HepG2 (cell line): ENCODE results near the gene ZFAND6. TPM values are rescaled to one million over a fixed set of nuclear protein-coding genes. Genes with fewer than 3 reads are reported as not detected.

Source experiments
- AFF4 ChIP-seq: sonication (generic); formaldehyde crosslinking; IDR thresholded peaks from 2 replicates; pipeline ENCODE4 v1.4.0; 2020; ENCODE audit warnings: missing genetic modification reagents
- GTF3A ChIP-seq: sonication (generic); formaldehyde crosslinking; conservative IDR thresholded peaks from 2 replicates; pipeline ENCODE4 v1.4.0; 2020; ENCODE audit warnings: mild to moderate bottlenecking, missing genetic modification reagents
- HHEX ChIP-seq: IDR thresholded peaks from 2 replicates; pipeline ENCODE4 v1.6.1; 2016; ENCODE audit warnings: control low read depth
- KLF11 ChIP-seq: IDR thresholded peaks from 2 replicates; pipeline ENCODE4 v1.6.1; 2016; ENCODE audit warnings: missing compliant biosample characterization
- MIER2 ChIP-seq: IDR thresholded peaks from 2 replicates; pipeline ENCODE4 v1.6.1; 2016; ENCODE audit warnings: missing biosample characterization, missing genetic modification reagents
- MIER3 ChIP-seq: IDR thresholded peaks from 2 replicates; pipeline ENCODE4 v1.6.1; 2016; ENCODE audit warnings: missing compliant biosample characterization, borderline replicate concordance
- MTF2 ChIP-seq: sonication (generic); formaldehyde crosslinking; IDR thresholded peaks from 2 replicates; pipeline ENCODE4 v1.5.0; 2020; ENCODE audit warnings: missing genetic modification reagents, borderline replicate concordance
- RBFOX2 ChIP-seq: fragments of 200-400 bp; formaldehyde crosslinking; IDR thresholded peaks from 2 replicates; pipeline ENCODE4 v1.6.1; 2017; ENCODE audit warnings: low read depth, mild to moderate bottlenecking, low read length
- SP1 ChIP-seq, 2 experiments: fragments of 450-650 bp in 1 of 2; sonication (generic) in 1 of 2; formaldehyde crosslinking in 1 of 2; IDR thresholded peaks; 2 replicates each; pipeline versions ENCODE4 v1.4.0 to v1.6.1; 2016 to 2020; ENCODE audit warnings: missing genetic modification reagents in 1 of 2
- YY1 ChIP-seq: IDR thresholded peaks from 2 replicates; pipeline ENCODE4 v1.6.1; 2011; ENCODE audit warnings: low read length, low read depth, moderate library complexity, mild to moderate bottlenecking; ENCODE audit not compliant: insufficient read depth, insufficient replicate concordance
- ZFP82 ChIP-seq: sonication (generic); formaldehyde crosslinking; IDR thresholded peaks from 2 replicates; pipeline ENCODE4 v1.5.1; 2020; ENCODE audit warnings: mild to moderate bottlenecking, missing genetic modification reagents, borderline replicate concordance
- ZNF292 ChIP-seq: sonication (generic); formaldehyde crosslinking; IDR thresholded peaks from 2 replicates; pipeline ENCODE4 v1.8.1; 2022; ENCODE audit warnings: mild to moderate bottlenecking, low read depth, missing genetic modification reagents, borderline replicate concordance
- ZNF30 ChIP-seq: sonication (generic); formaldehyde crosslinking; IDR thresholded peaks from 2 replicates; pipeline ENCODE4 v1.5.0; 2020; ENCODE audit warnings: mild to moderate bottlenecking, missing genetic modification reagents
- ZNF546 ChIP-seq: sonication (generic); formaldehyde crosslinking; conservative IDR thresholded peaks from 2 replicates; pipeline ENCODE4 v1.8.1; 2023; ENCODE audit warnings: mild to moderate bottlenecking, missing genetic modification reagents
- ZNF580 ChIP-seq: IDR thresholded peaks from 2 replicates; pipeline ENCODE4 v1.6.1; 2016; ENCODE audit warnings: low read depth, borderline replicate concordance
- ZNF652 ChIP-seq: IDR thresholded peaks from 2 replicates; pipeline ENCODE4 v1.6.1; 2016; ENCODE audit warnings: low read depth, borderline replicate concordance
- ZNF660 ChIP-seq: sonication (generic); formaldehyde crosslinking; IDR thresholded peaks from 2 replicates; pipeline ENCODE4 v1.5.1; 2020; ENCODE audit warnings: mild to moderate bottlenecking, low read depth, missing genetic modification reagents, borderline replicate concordance
- ZNF670 ChIP-seq: sonication (generic); formaldehyde crosslinking; IDR thresholded peaks from 2 replicates; pipeline ENCODE4 v1.8.0; 2022; ENCODE audit warnings: mild to moderate bottlenecking, missing genetic modification reagents, borderline replicate concordance
- ZNF724P ChIP-seq: sonication (generic); formaldehyde crosslinking; IDR thresholded peaks from 2 replicates; pipeline ENCODE4 v1.8.0; 2022; ENCODE audit warnings: missing genetic modification reagents, borderline replicate concordance
- ZNF75D ChIP-seq: sonication (generic); formaldehyde crosslinking; IDR thresholded peaks from 2 replicates; pipeline ENCODE4 v1.8.1; 2023; ENCODE audit warnings: missing genetic modification reagents, mild to moderate bottlenecking, borderline replicate concordance
- ZNF816 ChIP-seq: sonication (generic); formaldehyde crosslinking; IDR thresholded peaks from 2 replicates; pipeline ENCODE4 v1.8.0; 2022; ENCODE audit warnings: missing genetic modification reagents, mild to moderate bottlenecking, borderline replicate concordance
- polyA plus RNA-seq, 8 experiments: library from polyadenylated mRNA; depleted of rRNA in 3 of 8; stranded (reverse) in 7 of 8; unstranded in 1 of 8; fragments of >200 nt; fragmentation: Illumina TruSeq in 4 of 8; extraction: Trizol in 4 of 8; gene quantifications; 2 replicates each; pipeline versions ENCODE4 v1.2.1 to v1.2.3, GENCODE V29; 2011 to 2016; ENCODE audit warnings: low read depth in 4 of 8, missing spikeins in 1 of 8, mixed read lengths in 1 of 8; ENCODE audit not compliant: insufficient read depth in 1 of 8
- total RNA-seq, 5 experiments: library from RNA; depleted of rRNA; stranded (reverse); fragments of >200 nt; fragmentation: Illumina TruSeq; extraction: Trizol; gene quantifications; 2 replicates each; pipeline ENCODE4 v1.2.3, GENCODE V29; 2016; ENCODE audit warnings: low read depth in 1 of 5
- TF ChIP-seq, protein P1 (sequence below): sonication (generic); formaldehyde crosslinking; IDR thresholded peaks from 2 replicates; pipeline ENCODE4 v1.5.1; 2020; ENCODE audit warnings: mild to moderate bottlenecking, moderate library complexity, missing genetic modification reagents

Gene ZFAND6
- total and polyA plus RNA-seq, 2 of the 13 experiments (the other 11 are each of a cell fraction or from before 2014, with no cell fraction given), result 84.2 to 115 TPM

DNA sequence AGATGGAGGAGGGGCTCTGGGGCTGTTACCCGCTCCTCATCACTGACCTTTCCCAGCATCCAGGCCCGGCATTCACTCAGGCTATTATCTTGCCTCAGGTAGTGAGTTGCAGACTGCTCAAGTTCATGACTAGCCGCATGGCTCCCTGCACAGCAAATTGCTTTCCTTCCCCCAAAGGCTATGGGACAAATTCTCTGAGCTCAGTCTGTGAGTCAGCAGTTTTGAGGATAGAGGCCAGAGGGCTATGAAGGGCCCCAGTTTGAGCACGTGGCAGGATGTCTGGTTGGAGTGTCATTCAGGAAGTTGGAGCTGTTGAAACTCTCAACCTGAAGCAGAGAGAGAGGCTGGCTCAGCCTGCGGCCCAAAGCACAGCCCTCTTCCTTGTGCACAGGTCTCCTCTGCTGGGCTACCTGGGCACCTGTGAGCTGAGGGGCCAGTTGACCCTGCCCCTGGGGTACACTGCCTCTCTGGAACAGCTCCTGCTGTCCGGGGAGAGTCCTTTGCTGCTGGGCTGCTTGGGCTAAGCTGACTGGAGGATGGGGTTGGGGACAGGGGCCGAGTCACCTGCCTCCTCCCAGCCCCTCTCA lies 101.2 kb downstream of the ZFAND6 start (continued):
- TF ChIP-seq, protein P1, sequence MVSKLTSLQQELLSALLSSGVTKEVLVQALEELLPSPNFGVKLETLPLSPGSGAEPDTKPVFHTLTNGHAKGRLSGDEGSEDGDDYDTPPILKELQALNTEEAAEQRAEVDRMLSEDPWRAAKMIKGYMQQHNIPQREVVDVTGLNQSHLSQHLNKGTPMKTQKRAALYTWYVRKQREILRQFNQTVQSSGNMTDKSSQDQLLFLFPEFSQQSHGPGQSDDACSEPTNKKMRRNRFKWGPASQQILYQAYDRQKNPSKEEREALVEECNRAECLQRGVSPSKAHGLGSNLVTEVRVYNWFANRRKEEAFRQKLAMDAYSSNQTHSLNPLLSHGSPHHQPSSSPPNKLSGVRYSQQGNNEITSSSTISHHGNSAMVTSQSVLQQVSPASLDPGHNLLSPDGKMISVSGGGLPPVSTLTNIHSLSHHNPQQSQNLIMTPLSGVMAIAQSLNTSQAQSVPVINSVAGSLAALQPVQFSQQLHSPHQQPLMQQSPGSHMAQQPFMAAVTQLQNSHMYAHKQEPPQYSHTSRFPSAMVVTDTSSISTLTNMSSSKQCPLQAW (CRISPR knock-in tag), result peak; percentile 84
- no peak for TF ChIP-seq ZFP82
- TF ChIP-seq ZNF724P, result peak; percentile 62
- TF ChIP-seq ZNF660 (CRISPR knock-in tag), result no peak
- peak; percentile 73; the same call in 1 of the 2 replicates for TF ChIP-seq ZNF580 (CRISPR knock-in tag)
- TF ChIP-seq MTF2 (CRISPR knock-in tag), result no peak
- peak; percentile 72; the same call in 1 of the 2 replicates for TF ChIP-seq ZNF292
- TF ChIP-seq ZNF75D, result no peak
- TF ChIP-seq GTF3A (CRISPR knock-in tag), result no peak
- TF ChIP-seq MIER2 (CRISPR knock-in tag), result no peak
- TF ChIP-seq SP1 (IDR thresholded peaks at IDR 0.05), result no peak
- TF ChIP-seq SP1 (CRISPR knock-in tag; IDR thresholded peaks at IDR 0.05), result no peak; the same call in 1 of the 2 replicates
- peak; percentile 56; the same call in 1 of the 2 replicates for TF ChIP-seq HHEX
- no peak for TF ChIP-seq ZNF652
- no peak for TF ChIP-seq ZNF30
- TF ChIP-seq ZNF816 (CRISPR knock-in tag), result no peak
- peak; percentile 60; the same call in 1 of the 2 replicates for TF ChIP-seq MIER3 (CRISPR knock-in tag)
- no peak for TF ChIP-seq AFF4 (CRISPR knock-in tag)
- TF ChIP-seq ZNF546 (CRISPR knock-in tag), result no peak
- TF ChIP-seq ZNF670, result 0 out of 2 replicates have a peak, but pooled peaks have one; percentile 35
- no peak for TF ChIP-seq YY1
- TF ChIP-seq KLF11, result 0 out of 2 replicates have a peak, but pooled peaks have one; percentile 44
- TF ChIP-seq RBFOX2, result no peak
